Adrenal gland (tissue), 12 donors: Measurements from ENCODE around the gene PKDREJ. TPM values are rescaled to one million over a fixed set of nuclear protein-coding genes. Genes with fewer than 3 reads are reported as not detected.

ENCODE experiments used
- DNase-seq, 7 donors: peaks; one replicate each; pipeline ENCODE4 v3.0.0-alpha.2; 2019 to 2020
- H3K27ac ChIP-seq, 5 donors: fragments of 200-600 bp; sonication (generic) in 4 of 5; 1 replicate in 3 of 5; 2 replicates in 2 of 5; pipeline versions ENCODE4 v1.5.1 to v1.8.0; 2016 to 2020; ENCODE audit warnings: mild to moderate bottlenecking in 1 of 5
- H3K27me3 ChIP-seq: fragments of 200-600 bp; 2 replicates; pipeline ENCODE4 v1.8.0; 2021
- H3K36me3 ChIP-seq, 2 donors: fragments of 200-600 bp; replicated peaks in 1 of 2; 1 replicate in 1 of 2; 2 replicates in 1 of 2; pipeline versions ENCODE4 v1.5.1 to v1.8.0; 2018 to 2022
- H3K4me1 ChIP-seq, 2 donors: fragments of 200-600 bp; replicated peaks in 1 of 2; 1 replicate in 1 of 2; 2 replicates in 1 of 2; pipeline versions ENCODE4 v1.5.1 to v1.8.0; 2018 to 2021
- H3K4me3 ChIP-seq, 4 donors: fragments of 200-600 bp; sonication (generic) in 3 of 4; one replicate each; pipeline ENCODE4 v1.5.1; 2016 to 2018
- H3K9me3 ChIP-seq, 3 donors: fragments of 200-600 bp; sonication (generic) in 1 of 3; replicated peaks in 1 of 3; 1 replicate in 2 of 3; 2 replicates in 1 of 3; pipeline versions ENCODE4 v1.5.1 to v1.8.0; 2016 to 2021
- POLR2A ChIP-seq, 2 donors: fragments of 450-650 bp; IDR thresholded peaks; one replicate each; pipeline ENCODE4 v1.6.1; 2017; ENCODE audit warnings: antibody characterized with exemption in 2 of 2, mild to moderate bottlenecking in 2 of 2, moderate library complexity in 1 of 2
- WGBS, 4 donors: extraction: QIAGEN DNeasy Blood & Tissue Kit in 2 of 4; methylation state at CpG; one replicate each; pipeline versions ENCODE4 v1.1.5 to v1.1.7; 2013 to 2017; 5-methylcytosine and 5-hydroxymethylcytosine counted together
- intact Hi-C, 2 donors: fragments of 100-400 bp; cut with DNase I; formaldehyde crosslinking; loops; one replicate each; pipeline versions ENCODE4 v1.14.1 to v1.15.0; 2022 to 2023
- polyA plus RNA-seq, 3 donors: library from polyadenylated mRNA; stranded (reverse); fragments of 200-250 nt in 2 of 3; fragments of 350-450 nt in 1 of 3; fragmentation: Illumina TruSeq in 1 of 3; extraction: RNeasy Lipid Tissue Mini Kit (QIAGEN cat#74804) in 1 of 3; gene quantifications; one replicate each; pipeline ENCODE4 v1.2.3, GENCODE V29; 2013 to 2014
- total RNA-seq, 9 donors: library from RNA; depleted of rRNA in 4 of 9; stranded (reverse); fragments of >200 nt in 4 of 9; fragments of 120-200 nt in 1 of 9; fragmentation: NEBNext Ultra II Directional in 1 of 9; extraction: Animal tissue kit (Norgen Biotek cat#: 25700) in 1 of 9; gene quantifications; one replicate each; pipeline versions ENCODE4 v1.1.0 to v1.2.4, GENCODE V29; 2013 to 2023
- TF ChIP-seq, protein P1 (sequence below), 6 experiments: fragments of 450-650 bp in 4 of 6; fragments of 200-600 bp in 2 of 6; sonication (generic) in 1 of 6; IDR thresholded peaks; 1 replicate in 5 of 6; 2 replicates in 1 of 6; pipeline versions ENCODE4 v1.5.1 to v1.8.0; 2016 to 2021; ENCODE audit warnings: antibody characterized with exemption in 6 of 6, mild to moderate bottlenecking in 2 of 6, moderate library complexity in 1 of 6
- donor health status: healthy with polysubstance abuse.
- donor health status: Bipolar disorder and iron deficiency.
- donor health status: DM: yes; HTN: yes; CAD: no.
- donor health status: DM: no; HTN: no; CAD: no.
- donor health status: DM: no; HTN: no; CAD: no.
- donor health status: DM: yes; HTN: yes; CAD: no.

Gene PKDREJ
- total and polyA plus RNA-seq, 12 donors: under 0.01 to 0.11 (median 0.05) TPM; not detected in 2

DNA sequence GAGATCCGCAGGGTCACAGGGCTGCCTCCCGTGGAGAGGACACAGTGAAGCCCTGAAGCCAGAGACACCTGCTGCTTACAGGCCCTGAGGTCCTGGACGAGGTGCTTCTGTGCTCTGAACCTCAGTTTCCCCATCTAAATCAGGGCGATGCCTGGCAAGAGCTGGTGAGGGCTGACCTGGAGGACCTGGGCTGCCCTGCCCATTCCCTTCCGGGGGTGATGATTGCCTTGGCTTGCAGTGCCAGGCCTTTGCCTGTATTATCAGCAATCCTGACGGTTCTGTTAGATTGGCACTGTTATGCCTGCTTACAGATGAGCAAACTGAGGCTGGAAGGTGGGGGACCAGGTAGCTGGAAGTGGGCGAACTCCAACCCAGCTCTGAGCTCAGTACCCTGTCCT is 25.7 kb upstream of the PKDREJ start:
- Histone ChIP-seq H3K4me3 (no peak overlapping the region), H3K9me3 (no peaks in the 10 kb centered on the region), H3K4me1 (no peaks in the 10 kb centered on the region), H3K27ac (peak overlapping the region in 1 of 5 donors; percentile 74), H3K36me3 (peaks cover 0 to 68% of the 10 kb centered on the region in 2 donors), H3K27me3 (no peaks in the 10 kb centered on the region)
- TF ChIP-seq POLR2A (IDR thresholded peaks at IDR 0.05): no peak
- TF ChIP-seq, protein P1, sequence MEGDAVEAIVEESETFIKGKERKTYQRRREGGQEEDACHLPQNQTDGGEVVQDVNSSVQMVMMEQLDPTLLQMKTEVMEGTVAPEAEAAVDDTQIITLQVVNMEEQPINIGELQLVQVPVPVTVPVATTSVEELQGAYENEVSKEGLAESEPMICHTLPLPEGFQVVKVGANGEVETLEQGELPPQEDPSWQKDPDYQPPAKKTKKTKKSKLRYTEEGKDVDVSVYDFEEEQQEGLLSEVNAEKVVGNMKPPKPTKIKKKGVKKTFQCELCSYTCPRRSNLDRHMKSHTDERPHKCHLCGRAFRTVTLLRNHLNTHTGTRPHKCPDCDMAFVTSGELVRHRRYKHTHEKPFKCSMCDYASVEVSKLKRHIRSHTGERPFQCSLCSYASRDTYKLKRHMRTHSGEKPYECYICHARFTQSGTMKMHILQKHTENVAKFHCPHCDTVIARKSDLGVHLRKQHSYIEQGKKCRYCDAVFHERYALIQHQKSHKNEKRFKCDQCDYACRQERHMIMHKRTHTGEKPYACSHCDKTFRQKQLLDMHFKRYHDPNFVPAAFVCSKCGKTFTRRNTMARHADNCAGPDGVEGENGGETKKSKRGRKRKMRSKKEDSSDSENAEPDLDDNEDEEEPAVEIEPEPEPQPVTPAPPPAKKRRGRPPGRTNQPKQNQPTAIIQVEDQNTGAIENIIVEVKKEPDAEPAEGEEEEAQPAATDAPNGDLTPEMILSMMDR (IDR thresholded peaks at IDR 0.05): no peak
- WGBS, 4 donors: 82 to 97% (median 91%) methylated on average over 6 to 7 of the region's 7 CpGs
- no peak for DNase-seq
- intact Hi-C loops: no loop called here

DNA sequence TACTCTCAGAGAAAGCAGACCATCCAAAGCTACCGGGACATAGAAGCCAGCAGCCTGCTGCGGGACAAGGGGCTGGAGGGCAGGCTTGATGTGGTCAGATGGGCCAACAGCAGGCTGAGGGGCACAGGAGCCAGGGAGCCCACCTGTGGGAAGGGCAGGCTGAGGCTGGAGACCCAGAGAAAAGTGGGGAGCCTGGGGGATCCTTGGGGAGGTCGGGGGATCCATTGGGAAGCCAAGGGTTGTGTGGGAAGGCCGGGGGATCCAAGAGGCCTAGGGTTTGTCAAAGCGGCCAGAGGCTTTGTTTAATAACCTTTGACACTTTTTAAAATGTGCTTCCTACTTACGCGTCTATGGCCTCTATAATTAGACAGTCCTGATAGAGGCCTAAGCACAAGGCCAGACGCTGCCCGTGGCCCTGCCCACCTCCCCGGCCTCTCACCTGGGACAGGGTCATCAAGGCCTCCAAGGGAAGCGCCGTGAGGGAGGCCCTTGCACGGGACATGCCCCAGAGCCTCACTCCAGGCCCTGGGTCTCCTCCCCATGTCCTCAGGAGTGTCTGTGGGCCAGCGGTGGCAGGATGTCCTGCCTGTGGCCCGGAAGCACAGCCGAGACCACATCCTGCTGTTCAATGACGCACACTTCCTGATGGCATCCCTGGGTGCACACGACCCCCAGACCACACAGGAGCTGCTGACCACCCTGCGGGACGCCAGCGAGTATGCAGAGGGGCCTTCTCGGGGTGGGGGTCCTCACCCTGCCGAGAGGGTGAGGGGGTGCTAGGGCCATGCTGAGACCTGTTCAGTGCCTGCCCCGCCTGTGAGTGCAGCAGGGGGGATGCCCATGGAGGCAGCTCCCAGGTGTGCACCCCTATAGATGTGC is 25.0 kb upstream of the PKDREJ start:
- no peaks in the 10 kb centered on the region for H3K4me1 ChIP-seq
- H3K4me3 ChIP-seq: no peak overlapping the region
- peak overlapping the region in 4 of 5 donors; percentile 24 to 74 (median 34) for H3K27ac ChIP-seq
- no peaks in the 10 kb centered on the region for H3K9me3 ChIP-seq
- DNase-seq: peak in 5 of 7 donors; percentile 48 to 75 (median 56)
- no peaks in the 10 kb centered on the region for H3K27me3 ChIP-seq
- WGBS, 4 donors: 69 to 80% (median 70%) methylated on average over 11 to 24 of the region's 24 CpGs
- intact Hi-C loops: no loop called here
- H3K36me3 ChIP-seq: peaks cover 0 to 70% of the 10 kb centered on the region in 2 donors
- TF ChIP-seq POLR2A (IDR thresholded peaks at IDR 0.05): peak in 1 of 2 donors; percentile 23
- TF ChIP-seq, protein P1 (IDR thresholded peaks at IDR 0.05): no peak

DNA sequence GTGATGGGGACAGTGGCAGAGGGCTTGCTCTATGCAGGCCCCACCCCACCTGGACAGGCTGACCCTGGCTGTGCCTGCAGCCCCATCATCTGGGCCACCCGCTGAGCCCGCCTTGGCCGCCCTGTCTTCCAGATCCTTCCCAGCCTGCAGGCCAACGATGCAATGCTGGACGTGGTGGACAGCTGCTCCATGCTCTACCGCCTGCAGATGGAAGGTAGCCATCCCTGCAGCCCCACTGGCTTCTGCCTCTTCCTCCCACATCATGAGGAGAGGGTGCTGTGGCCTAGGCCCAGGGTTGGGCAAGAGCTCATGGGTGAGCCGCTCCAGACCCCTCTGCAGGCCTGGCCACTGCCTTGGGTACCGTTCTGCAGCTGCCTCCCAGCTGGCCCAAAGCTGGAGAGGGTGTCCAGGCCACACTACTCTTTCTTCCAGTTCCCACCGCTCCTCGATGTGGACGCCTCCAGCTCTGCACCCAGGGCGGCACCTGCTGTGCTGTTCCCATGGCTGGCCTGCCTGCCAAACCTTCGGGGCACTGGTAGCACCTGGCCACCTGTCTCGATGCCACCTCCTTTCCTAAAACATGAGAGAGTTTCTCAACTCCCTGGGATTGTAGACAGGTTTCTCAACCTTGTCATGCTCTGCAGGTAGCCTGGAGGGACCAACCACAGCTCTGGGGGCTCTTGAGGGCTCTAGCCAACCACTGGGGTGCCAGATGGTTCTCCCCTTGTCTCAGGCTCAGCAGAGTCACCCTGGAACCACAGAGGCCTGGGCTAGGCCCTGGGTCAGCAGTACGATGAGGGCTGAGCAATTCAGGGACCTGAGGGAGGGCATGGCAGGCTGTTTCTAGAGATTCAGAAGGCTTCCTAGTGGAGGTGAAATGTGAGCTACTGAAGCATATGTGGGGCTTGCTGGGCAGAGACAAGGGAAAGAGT is 24.1 kb upstream of the PKDREJ start:
- WGBS, 4 donors: 88 to 97% (median 95%) methylated on average over 8 to 15 of the region's 15 CpGs
- Histone ChIP-seq H3K36me3 (peaks cover 0 to 71% of the 10 kb centered on the region in 2 donors), H3K4me1 (no peaks in the 10 kb centered on the region), H3K4me3 (no peak overlapping the region), H3K9me3 (no peaks in the 10 kb centered on the region), H3K27ac (peak overlapping the region in 4 of 5 donors; percentile 24 to 74 (median 34)), H3K27me3 (no peaks in the 10 kb centered on the region)
- intact Hi-C loops: no loop called here
- TF ChIP-seq POLR2A (IDR thresholded peaks at IDR 0.05): no peak
- DNase-seq: no peak

DNA sequence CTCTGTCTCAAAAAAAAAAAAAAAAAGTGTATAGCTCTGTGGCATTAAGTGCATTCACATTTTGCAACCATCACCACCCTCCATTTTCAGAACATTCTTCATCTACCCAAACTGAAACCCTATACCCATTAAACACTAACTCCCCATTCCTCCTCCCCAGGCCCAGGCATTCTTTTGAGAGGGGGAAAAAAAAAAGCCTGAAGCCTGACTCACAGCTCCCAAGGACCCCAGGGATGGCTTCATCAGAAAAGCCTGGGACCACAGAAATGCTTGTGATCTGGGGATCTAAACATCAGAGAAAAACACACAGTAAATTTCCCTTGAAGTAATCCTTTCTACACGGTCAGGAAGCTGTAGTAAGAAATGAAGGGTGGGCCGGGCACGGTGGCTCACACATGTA is 22.9 kb upstream of the PKDREJ start:
- Histone ChIP-seq H3K36me3 (peaks cover 0 to 74% of the 10 kb centered on the region in 2 donors), H3K4me1 (no peaks in the 10 kb centered on the region), H3K9me3 (no peaks in the 10 kb centered on the region), H3K27me3 (no peaks in the 10 kb centered on the region), H3K4me3 (no peak overlapping the region), H3K27ac (no peak overlapping the region)
- no peak for DNase-seq
- TF ChIP-seq, protein P1 (IDR thresholded peaks at IDR 0.05): no peak
- no peak for TF ChIP-seq POLR2A (IDR thresholded peaks at IDR 0.05)
- 91 to 96% (median 93%) methylated on average over 3 of the region's 3 CpGs for WGBS, 4 donors
- intact Hi-C loops: no loop called here
